ENCODE results near the gene LSS. TPM values are rescaled to one million over a fixed set of nuclear protein-coding genes. Genes with fewer than 3 reads are reported as not detected.
A peak's percentile ranks its signal among the peaks of the same experiment; 100 is the strongest.

LSS gene
- total RNA-seq, 1 experiment from 2014 or later, result 101 TPM

- TF ChIP-seq ZNF532 (CRISPR knock-in tag; IDR thresholded peaks at IDR 0.05; ENCODE audit: borderline replicate concordance), result no peak
- no peak for TF ChIP-seq NFE2L1 (CRISPR knock-in tag; IDR thresholded peaks at IDR 0.05)
- TF ChIP-seq, protein P1, sequence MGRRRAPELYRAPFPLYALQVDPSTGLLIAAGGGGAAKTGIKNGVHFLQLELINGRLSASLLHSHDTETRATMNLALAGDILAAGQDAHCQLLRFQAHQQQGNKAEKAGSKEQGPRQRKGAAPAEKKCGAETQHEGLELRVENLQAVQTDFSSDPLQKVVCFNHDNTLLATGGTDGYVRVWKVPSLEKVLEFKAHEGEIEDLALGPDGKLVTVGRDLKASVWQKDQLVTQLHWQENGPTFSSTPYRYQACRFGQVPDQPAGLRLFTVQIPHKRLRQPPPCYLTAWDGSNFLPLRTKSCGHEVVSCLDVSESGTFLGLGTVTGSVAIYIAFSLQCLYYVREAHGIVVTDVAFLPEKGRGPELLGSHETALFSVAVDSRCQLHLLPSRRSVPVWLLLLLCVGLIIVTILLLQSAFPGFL (CRISPR knock-in tag; IDR thresholded peaks at IDR 0.05; ENCODE audit: borderline replicate concordance), result no peak
- no peak for TF ChIP-seq EMX1 (CRISPR knock-in tag; IDR thresholded peaks at IDR 0.05)
- TF ChIP-seq ZNF138 (CRISPR knock-in tag; conservative IDR thresholded peaks at IDR 0.05), result no peak
- no peak for TF ChIP-seq HMGA2 (CRISPR knock-in tag; IDR thresholded peaks at IDR 0.05)
Observed at GRCh38 chr21:46145840-46146691, 82.5 kb downstream of the LSS start (continued).

DNA sequence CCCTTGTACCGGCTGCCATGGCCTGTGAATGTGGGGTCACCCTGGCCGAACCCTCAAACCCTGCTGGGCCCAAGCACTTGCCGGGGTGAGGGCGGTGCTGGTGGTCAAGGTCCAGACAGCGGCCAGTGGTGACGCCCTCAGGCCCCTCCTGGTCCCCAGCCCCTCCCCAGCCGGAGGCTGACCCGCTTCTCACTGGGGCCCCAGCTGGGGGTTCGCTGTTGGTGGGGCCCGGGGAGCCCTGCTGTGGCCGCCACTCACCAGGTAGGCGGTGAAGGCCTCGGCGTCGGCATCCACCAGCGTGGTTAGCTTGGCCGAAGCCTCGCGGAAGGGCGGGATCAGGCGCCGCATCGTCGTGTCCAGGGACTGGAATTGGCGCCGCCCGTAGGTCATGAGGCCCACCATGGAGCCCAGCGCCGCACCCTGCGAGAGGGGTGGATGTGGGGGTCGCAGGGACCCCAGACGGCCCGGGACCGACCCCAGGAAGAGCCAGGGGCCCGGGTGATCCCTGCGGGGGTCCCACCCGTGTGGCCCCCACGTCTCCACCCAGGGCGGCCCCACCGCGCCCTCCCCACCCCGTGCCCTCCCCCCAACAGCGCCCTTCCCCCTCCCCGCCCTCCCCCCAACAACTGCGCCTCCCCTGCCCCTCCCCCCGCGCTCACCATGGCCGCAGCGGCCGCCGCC, 83.3 kb downstream of the LSS start:
- POLR2A ChIA-PET, result no interaction called here
- Mint-ChIP-seq H3K27me3 (ENCODE audit: low read depth) (no peaks in the 10 kb centered on the region), H3K9me3 (peaks cover 6% of the 10 kb centered on the region; the same call in 1 of the 2 replicates), H3K4me3 (no peak overlapping the region), H3K27ac (no peak overlapping the region), H3K4me1 (peaks cover 10% of the 10 kb centered on the region), H3K36me3 (peaks cover 10% of the 10 kb centered on the region)
- ATAC-seq, result no peak
- peak; percentile 11 for DNase-seq (ENCODE audit: low spot score)
- TF ChIP-seq ZNF671 (CRISPR knock-in tag; IDR thresholded peaks at IDR 0.05) (no peak), NFE2L1 (CRISPR knock-in tag; IDR thresholded peaks at IDR 0.05) (no peak), MYBL2 (CRISPR knock-in tag; IDR thresholded peaks at IDR 0.05) (no peak)
- TF ChIP-seq, protein P2, sequence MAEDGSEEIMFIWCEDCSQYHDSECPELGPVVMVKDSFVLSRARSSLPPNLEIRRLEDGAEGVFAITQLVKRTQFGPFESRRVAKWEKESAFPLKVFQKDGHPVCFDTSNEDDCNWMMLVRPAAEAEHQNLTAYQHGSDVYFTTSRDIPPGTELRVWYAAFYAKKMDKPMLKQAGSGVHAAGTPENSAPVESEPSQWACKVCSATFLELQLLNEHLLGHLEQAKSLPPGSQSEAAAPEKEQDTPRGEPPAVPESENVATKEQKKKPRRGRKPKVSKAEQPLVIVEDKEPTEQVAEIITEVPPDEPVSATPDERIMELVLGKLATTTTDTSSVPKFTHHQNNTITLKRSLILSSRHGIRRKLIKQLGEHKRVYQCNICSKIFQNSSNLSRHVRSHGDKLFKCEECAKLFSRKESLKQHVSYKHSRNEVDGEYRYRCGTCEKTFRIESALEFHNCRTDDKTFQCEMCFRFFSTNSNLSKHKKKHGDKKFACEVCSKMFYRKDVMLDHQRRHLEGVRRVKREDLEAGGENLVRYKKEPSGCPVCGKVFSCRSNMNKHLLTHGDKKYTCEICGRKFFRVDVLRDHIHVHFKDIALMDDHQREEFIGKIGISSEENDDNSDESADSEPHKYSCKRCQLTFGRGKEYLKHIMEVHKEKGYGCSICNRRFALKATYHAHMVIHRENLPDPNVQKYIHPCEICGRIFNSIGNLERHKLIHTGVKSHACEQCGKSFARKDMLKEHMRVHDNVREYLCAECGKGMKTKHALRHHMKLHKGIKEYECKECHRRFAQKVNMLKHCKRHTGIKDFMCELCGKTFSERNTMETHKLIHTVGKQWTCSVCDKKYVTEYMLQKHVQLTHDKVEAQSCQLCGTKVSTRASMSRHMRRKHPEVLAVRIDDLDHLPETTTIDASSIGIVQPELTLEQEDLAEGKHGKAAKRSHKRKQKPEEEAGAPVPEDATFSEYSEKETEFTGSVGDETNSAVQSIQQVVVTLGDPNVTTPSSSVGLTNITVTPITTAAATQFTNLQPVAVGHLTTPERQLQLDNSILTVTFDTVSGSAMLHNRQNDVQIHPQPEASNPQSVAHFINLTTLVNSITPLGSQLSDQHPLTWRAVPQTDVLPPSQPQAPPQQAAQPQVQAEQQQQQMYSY (CRISPR knock-in tag; IDR thresholded peaks at IDR 0.05), result no peak
- CTCF ChIA-PET, result no interaction called here

GRCh38 chr21:46144464-46145070, 84.0 kb downstream of the LSS start:
- peaks cover 10% of the 10 kb centered on the region for H3K36me3 Mint-ChIP-seq
- no peak for ATAC-seq
- no peak overlapping the region for H3K27ac Mint-ChIP-seq
- ChIA-PET POLR2A (no interaction called here), CTCF (interaction anchor here (1.4 to 3.2 kb wide), 5 partner anchors 28 to 223 kb away, joined by 3 to 36 read pairs (median 6); no protein-coding TSS in a partner anchor)
- no peak for DNase-seq (ENCODE audit: low spot score)
- no peaks in the 10 kb centered on the region for H3K27me3 Mint-ChIP-seq (ENCODE audit: low read depth)
- peaks cover 10% of the 10 kb centered on the region for H3K4me1 Mint-ChIP-seq
- H3K9me3 Mint-ChIP-seq, result peaks cover 6% of the 10 kb centered on the region; the same call in 1 of the 2 replicates
- no peak overlapping the region for H3K4me3 Mint-ChIP-seq
- TF ChIP-seq ZNF416 (CRISPR knock-in tag; IDR thresholded peaks at IDR 0.05), result no peak
- TF ChIP-seq ELF4 (CRISPR knock-in tag; IDR thresholded peaks at IDR 0.05; ENCODE audit: low read depth), result no peak
- TF ChIP-seq CDX4 (CRISPR knock-in tag; IDR thresholded peaks at IDR 0.05; ENCODE audit: borderline replicate concordance), result no peak
- no peak for TF ChIP-seq GTF2I (CRISPR knock-in tag; conservative IDR thresholded peaks at IDR 0.05)
- no peak for TF ChIP-seq ZNF232 (CRISPR knock-in tag; IDR thresholded peaks at IDR 0.05)
- TF ChIP-seq CBFB (CRISPR knock-in tag; IDR thresholded peaks at IDR 0.05; ENCODE audit: low read depth), result no peak
- TF ChIP-seq, protein P3, sequence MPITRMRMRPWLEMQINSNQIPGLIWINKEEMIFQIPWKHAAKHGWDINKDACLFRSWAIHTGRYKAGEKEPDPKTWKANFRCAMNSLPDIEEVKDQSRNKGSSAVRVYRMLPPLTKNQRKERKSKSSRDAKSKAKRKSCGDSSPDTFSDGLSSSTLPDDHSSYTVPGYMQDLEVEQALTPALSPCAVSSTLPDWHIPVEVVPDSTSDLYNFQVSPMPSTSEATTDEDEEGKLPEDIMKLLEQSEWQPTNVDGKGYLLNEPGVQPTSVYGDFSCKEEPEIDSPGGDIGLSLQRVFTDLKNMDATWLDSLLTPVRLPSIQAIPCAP (CRISPR knock-in tag; IDR thresholded peaks at IDR 0.05), result no peak
- TF ChIP-seq, protein P4, sequence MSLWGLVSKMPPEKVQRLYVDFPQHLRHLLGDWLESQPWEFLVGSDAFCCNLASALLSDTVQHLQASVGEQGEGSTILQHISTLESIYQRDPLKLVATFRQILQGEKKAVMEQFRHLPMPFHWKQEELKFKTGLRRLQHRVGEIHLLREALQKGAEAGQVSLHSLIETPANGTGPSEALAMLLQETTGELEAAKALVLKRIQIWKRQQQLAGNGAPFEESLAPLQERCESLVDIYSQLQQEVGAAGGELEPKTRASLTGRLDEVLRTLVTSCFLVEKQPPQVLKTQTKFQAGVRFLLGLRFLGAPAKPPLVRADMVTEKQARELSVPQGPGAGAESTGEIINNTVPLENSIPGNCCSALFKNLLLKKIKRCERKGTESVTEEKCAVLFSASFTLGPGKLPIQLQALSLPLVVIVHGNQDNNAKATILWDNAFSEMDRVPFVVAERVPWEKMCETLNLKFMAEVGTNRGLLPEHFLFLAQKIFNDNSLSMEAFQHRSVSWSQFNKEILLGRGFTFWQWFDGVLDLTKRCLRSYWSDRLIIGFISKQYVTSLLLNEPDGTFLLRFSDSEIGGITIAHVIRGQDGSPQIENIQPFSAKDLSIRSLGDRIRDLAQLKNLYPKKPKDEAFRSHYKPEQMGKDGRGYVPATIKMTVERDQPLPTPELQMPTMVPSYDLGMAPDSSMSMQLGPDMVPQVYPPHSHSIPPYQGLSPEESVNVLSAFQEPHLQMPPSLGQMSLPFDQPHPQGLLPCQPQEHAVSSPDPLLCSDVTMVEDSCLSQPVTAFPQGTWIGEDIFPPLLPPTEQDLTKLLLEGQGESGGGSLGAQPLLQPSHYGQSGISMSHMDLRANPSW (CRISPR knock-in tag; conservative IDR thresholded peaks at IDR 0.05; ENCODE audit: low read depth), result no peak

All from WTC11 (cell line).